IgD-negative memory B cell (primary cell): ENCODE data around the gene BRINP2. TPM values are rescaled to one million over a fixed set of nuclear protein-coding genes. Genes with fewer than 3 reads are reported as not detected.
A peak's percentile ranks its signal among the peaks of the same experiment; 100 is the strongest.

ENCODE experiments used
- H3K27ac Mint-ChIP-seq, 3 donors: one replicate each; pipeline ENCODE4 v1.8.0; 2020 to 2022; ENCODE audit warnings: mild to moderate bottlenecking in 3 of 3, mixed read lengths in 3 of 3, moderate library complexity in 1 of 3
- H3K27me3 Mint-ChIP-seq: one replicate; pipeline ENCODE4 v1.8.0; 2021; ENCODE audit warnings: mixed read lengths
- H3K36me3 Mint-ChIP-seq: one replicate; pipeline ENCODE4 v1.8.0; 2020; ENCODE audit warnings: mild to moderate bottlenecking, mixed read lengths
- H3K4me1 Mint-ChIP-seq, 3 donors: one replicate each; pipeline ENCODE4 v1.8.0; 2020 to 2022; ENCODE audit warnings: mixed read lengths in 3 of 3, mild to moderate bottlenecking in 1 of 3
- H3K4me3 Mint-ChIP-seq, 4 donors: one replicate each; pipeline ENCODE4 v1.8.0; 2020 to 2022; ENCODE audit warnings: mild to moderate bottlenecking in 4 of 4, mixed read lengths in 4 of 4, moderate library complexity in 3 of 4
- H3K9me3 Mint-ChIP-seq, 3 donors: one replicate each; pipeline ENCODE4 v1.8.0; 2020 to 2021; ENCODE audit warnings: mixed read lengths in 3 of 3, mild to moderate bottlenecking in 1 of 3
- polyA plus RNA-seq: library from polyadenylated mRNA; unstranded; fragments of 300-500 nt; fragmentation: Illumina TruSeq; gene quantifications from one replicate; pipeline ENCODE4 v1.2.3, GENCODE V29; 2021

The BRINP2 gene
- polyA plus RNA-seq, 1 donor from 2014 or later, result not detected

- Mint-ChIP-seq H3K27ac (no peak overlapping the region), H3K4me1 (no peaks in the 10 kb centered on the region), H3K36me3 (no peaks in the 10 kb centered on the region), H3K9me3 (no peaks in the 10 kb centered on the region), H3K4me3 (no peak overlapping the region), H3K27me3 (no peaks in the 10 kb centered on the region)
Measured at GRCh38 chr1:177227978-177228692, 57.4 kb downstream of the BRINP2 start.

DNA sequence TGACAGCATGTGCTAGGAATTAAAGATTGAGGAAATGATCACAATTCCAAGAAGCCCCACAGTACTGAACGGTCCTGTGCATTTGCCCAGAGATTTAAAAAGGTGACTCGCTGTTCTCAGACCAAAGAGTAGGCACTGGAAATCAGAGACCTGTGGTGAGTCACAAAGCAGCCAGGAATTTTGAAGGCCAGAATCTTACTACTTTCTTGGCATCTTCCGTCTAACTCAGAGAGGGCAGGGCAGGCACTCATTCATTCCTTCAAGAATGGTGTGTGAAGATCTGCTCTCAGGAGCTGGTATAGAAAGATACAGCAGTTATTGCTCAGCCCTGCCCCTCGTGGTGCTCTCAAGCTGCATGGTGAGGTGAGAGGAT lies 57.9 kb downstream of the BRINP2 start:
- Mint-ChIP-seq H3K27me3 (no peaks in the 10 kb centered on the region), H3K9me3 (no peaks in the 10 kb centered on the region), H3K4me3 (no peak overlapping the region)

DNA sequence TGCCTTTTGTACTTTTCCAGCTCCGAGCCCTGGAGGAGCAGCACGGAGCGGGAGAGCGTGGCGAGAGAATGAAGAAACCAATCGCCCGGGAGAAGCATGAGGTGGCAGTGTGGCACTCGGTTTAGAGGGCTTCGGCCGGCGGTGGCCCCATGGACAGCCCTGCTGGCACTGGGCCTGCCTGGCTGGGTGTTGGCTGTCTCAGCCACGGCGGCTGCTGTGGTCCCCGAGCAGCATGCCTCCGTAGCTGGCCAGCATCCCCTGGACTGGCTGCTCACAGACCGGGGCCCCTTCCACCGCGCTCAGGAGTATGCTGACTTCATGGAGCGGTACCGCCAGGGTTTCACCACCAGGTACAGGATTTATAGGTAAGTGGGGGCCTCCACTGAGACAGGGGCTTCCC lies 59.0 kb downstream of the BRINP2 start:
- no peaks in the 10 kb centered on the region for H3K4me1 Mint-ChIP-seq
- peaks cover 1% of the 10 kb centered on the region for H3K27me3 Mint-ChIP-seq
- H3K36me3 Mint-ChIP-seq, result no peaks in the 10 kb centered on the region
- no peaks in the 10 kb centered on the region for H3K9me3 Mint-ChIP-seq
- no peak overlapping the region for H3K27ac Mint-ChIP-seq
- no peak overlapping the region for H3K4me3 Mint-ChIP-seq

More for the DNA sequence above, 57.9 kb downstream of the BRINP2 start:
- no peak overlapping the region for H3K27ac Mint-ChIP-seq
- no peaks in the 10 kb centered on the region for H3K36me3 Mint-ChIP-seq
- H3K4me1 Mint-ChIP-seq, result no peaks in the 10 kb centered on the region

DNA sequence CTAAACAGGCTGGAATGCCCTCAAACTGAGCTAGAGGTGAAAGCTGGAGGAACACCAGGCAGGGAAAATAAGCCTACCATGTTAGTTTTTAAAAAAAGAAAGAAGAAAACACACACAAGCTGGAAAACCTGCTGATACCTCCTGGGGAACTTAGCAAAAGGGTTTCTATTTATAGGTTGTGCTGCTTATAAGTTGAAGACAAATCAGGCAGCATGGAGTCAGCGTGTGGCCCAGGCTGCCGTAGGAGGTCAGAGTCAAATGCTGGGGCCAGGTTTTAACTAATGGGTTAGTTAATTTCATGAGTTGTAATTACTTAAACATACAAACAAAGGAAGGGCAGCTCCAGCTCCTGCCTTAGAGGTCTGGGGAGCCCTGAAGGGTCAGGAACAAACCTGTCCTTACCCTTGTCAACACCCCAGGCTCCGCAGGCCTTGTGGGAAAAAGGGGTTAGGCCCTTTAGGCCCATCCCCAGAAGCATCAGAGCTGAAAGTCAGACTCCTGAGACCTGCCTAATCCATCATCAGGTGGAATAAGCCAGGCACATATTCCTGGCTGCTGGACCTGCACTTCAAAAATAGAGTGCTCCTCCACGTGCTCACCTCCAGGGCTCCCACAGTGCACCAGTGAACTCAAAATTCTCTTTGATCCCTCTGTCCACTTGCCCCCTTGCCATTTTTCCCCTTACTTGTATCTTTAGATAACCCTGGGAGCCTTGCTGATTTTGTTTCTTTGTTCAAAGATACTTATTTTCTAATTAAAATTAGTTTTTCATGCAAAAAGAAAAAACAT lies 59.7 kb downstream of the BRINP2 start:
- no peaks in the 10 kb centered on the region for H3K36me3 Mint-ChIP-seq
- no peak overlapping the region for H3K4me3 Mint-ChIP-seq
- H3K27ac Mint-ChIP-seq, result no peak overlapping the region
- H3K9me3 Mint-ChIP-seq, result no peaks in the 10 kb centered on the region
- H3K4me1 Mint-ChIP-seq, result no peaks in the 10 kb centered on the region
- H3K27me3 Mint-ChIP-seq, result peaks cover 1% of the 10 kb centered on the region

GRCh38 chr1:177235350-177235749 lies 64.6 kb downstream of the BRINP2 start:
- H3K4me1 Mint-ChIP-seq, result no peaks in the 10 kb centered on the region
- H3K4me3 Mint-ChIP-seq, result no peak overlapping the region
- no peak overlapping the region for H3K27ac Mint-ChIP-seq
- H3K27me3 Mint-ChIP-seq, result peaks cover 1% of the 10 kb centered on the region
- peaks cover 0 to 3% (median 0%) of the 10 kb centered on the region in 3 donors for H3K9me3 Mint-ChIP-seq
- H3K36me3 Mint-ChIP-seq, result no peaks in the 10 kb centered on the region

- H3K4me1 Mint-ChIP-seq, result no peaks in the 10 kb centered on the region
- no peaks in the 10 kb centered on the region for H3K36me3 Mint-ChIP-seq
- H3K27ac Mint-ChIP-seq, result no peak overlapping the region
- peaks cover 1% of the 10 kb centered on the region for H3K27me3 Mint-ChIP-seq
- no peak overlapping the region for H3K4me3 Mint-ChIP-seq
- H3K9me3 Mint-ChIP-seq, result peaks cover 0 to 3% (median 0%) of the 10 kb centered on the region in 3 donors
Measured at GRCh38 chr1:177236962-177237361, 66.2 kb downstream of the BRINP2 start.

- no peaks in the 10 kb centered on the region for H3K27me3 Mint-ChIP-seq
- H3K4me1 Mint-ChIP-seq, result no peaks in the 10 kb centered on the region
- no peak overlapping the region for H3K4me3 Mint-ChIP-seq
- no peaks in the 10 kb centered on the region for H3K36me3 Mint-ChIP-seq
- H3K9me3 Mint-ChIP-seq, result peaks cover 0 to 3% (median 0%) of the 10 kb centered on the region in 3 donors
- no peak overlapping the region for H3K27ac Mint-ChIP-seq
Measured at GRCh38 chr1:177238967-177239366, 68.2 kb downstream of the BRINP2 start.

DNA sequence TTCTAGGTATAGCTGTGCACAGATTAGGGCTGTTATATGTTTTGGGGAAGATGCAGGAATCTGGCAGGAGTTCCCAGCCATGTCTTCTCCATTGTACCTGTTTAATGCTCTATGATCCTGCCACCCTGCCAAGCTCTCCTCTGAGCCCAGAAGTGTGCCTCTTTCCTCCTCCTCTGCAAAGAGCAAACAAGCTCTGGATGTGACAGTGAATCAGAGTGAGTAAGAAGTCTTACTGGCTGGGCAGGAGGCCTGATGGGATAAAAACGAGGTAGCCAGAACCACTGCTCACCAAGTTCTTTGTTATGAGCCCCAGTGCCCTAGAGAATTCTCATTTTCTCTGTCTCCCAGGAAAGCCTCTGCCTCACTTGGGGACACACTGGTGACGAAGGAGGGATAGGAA lies 69.0 kb downstream of the BRINP2 start:
- no peak overlapping the region for H3K4me3 Mint-ChIP-seq
- H3K27me3 Mint-ChIP-seq, result no peaks in the 10 kb centered on the region
- H3K9me3 Mint-ChIP-seq, result peaks cover 0 to 3% (median 0%) of the 10 kb centered on the region in 3 donors
- no peaks in the 10 kb centered on the region for H3K4me1 Mint-ChIP-seq
- no peaks in the 10 kb centered on the region for H3K36me3 Mint-ChIP-seq
- H3K27ac Mint-ChIP-seq, result no peak overlapping the region

DNA sequence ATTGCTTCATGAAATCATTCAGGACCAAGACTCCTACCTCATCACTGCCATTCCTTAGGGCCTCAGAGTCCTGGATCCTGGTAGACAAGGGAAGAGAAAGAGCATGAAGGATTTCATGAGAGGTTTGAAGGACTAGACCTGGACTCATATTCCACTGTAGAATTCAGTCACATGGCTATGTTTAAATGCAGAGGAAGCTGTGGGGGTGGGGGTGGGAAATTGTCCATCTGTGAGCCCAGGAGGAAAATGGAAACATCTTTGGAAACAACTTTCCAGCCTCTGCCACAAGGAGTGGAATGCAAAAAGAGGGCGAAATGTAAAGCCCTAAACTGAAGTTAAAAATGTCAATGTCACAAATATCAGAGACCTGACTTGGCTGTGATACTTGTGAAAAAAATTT lies 73.0 kb downstream of the BRINP2 start:
- no peak overlapping the region for H3K27ac Mint-ChIP-seq
- no peak overlapping the region for H3K4me3 Mint-ChIP-seq
- no peaks in the 10 kb centered on the region for H3K9me3 Mint-ChIP-seq
- no peaks in the 10 kb centered on the region for H3K36me3 Mint-ChIP-seq
- H3K4me1 Mint-ChIP-seq, result no peaks in the 10 kb centered on the region
- H3K27me3 Mint-ChIP-seq, result no peaks in the 10 kb centered on the region

GRCh38 chr1:177246710-177247580 lies 76.2 kb downstream of the BRINP2 start:
- Mint-ChIP-seq H3K9me3 (no peaks in the 10 kb centered on the region), H3K36me3 (peaks cover 1% of the 10 kb centered on the region), H3K27me3 (no peaks in the 10 kb centered on the region), H3K4me3 (no peak overlapping the region), H3K4me1 (no peaks in the 10 kb centered on the region), H3K27ac (no peak overlapping the region)

DNA sequence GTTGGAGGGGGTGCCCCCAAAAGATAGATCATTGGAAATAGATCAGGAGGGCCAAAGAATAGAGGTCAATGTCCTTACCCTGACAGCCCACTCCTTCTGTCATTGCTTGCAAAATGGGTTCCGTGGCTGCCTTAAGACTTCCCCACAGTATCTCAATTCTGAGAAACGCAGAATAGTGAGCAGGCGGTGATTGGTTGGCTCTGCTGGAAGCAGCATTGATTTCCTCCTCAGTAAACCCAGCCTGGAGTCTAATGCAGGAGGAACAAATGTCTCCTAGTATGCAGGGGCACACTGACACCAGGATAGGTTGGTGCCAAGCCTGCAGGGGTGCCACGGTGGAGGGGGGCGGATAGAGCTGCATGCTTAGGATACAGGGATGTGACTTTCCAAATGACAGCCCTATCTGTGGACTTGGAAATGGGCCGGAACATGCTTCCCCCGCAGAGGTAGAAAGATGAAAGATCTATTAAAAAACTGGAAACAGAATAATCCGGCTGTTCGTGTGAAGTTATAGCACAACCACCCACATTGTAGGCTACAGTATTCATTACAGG lies 76.9 kb downstream of the BRINP2 start:
- Mint-ChIP-seq H3K27me3 (peaks cover under 1% of the 10 kb centered on the region), H3K4me3 (no peak overlapping the region), H3K9me3 (peaks cover 0 to 2% (median 0%) of the 10 kb centered on the region in 3 donors), H3K27ac (peak overlapping the region in 1 of 3 donors; percentile 1), H3K36me3 (peaks cover 1% of the 10 kb centered on the region), H3K4me1 (no peaks in the 10 kb centered on the region)

GRCh38 chr1:177248258-177248657 lies 77.5 kb downstream of the BRINP2 start:
- H3K27me3 Mint-ChIP-seq, result peaks cover 2% of the 10 kb centered on the region

DNA sequence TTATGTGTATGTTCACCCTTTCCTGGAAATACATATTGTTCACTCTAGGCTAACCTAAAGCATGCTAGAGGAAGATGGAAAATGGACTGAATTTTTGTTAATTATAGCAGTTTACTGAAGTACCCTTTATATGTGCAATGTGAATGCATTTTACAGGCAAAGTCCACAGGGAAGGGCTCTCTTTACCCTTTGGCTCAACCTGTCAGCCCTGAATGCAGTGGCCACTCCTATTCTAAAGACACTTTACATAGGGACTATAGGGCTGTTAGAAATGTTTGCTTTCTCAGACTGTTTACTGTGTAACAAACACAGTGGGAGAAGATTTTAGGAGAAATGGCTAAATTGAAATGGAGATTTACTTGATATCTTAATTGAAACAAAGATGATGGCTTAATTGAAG lies 78.5 kb downstream of the BRINP2 start:
- H3K36me3 Mint-ChIP-seq, result peaks cover 1% of the 10 kb centered on the region
- H3K4me3 Mint-ChIP-seq, result no peak overlapping the region
- peaks cover 0 to 3% (median 0%) of the 10 kb centered on the region in 3 donors for H3K9me3 Mint-ChIP-seq
- H3K4me1 Mint-ChIP-seq, result no peaks in the 10 kb centered on the region
- H3K27me3 Mint-ChIP-seq, result peaks cover 2% of the 10 kb centered on the region
- H3K27ac Mint-ChIP-seq, result no peak overlapping the region

More at GRCh38 chr1:177248258-177248657, 77.5 kb downstream of the BRINP2 start:
- no peak overlapping the region for H3K27ac Mint-ChIP-seq
- no peaks in the 10 kb centered on the region for H3K4me1 Mint-ChIP-seq
- H3K9me3 Mint-ChIP-seq, result peaks cover 0 to 3% (median 0%) of the 10 kb centered on the region in 3 donors
- H3K36me3 Mint-ChIP-seq, result peaks cover 1% of the 10 kb centered on the region
- H3K4me3 Mint-ChIP-seq, result no peak overlapping the region

DNA sequence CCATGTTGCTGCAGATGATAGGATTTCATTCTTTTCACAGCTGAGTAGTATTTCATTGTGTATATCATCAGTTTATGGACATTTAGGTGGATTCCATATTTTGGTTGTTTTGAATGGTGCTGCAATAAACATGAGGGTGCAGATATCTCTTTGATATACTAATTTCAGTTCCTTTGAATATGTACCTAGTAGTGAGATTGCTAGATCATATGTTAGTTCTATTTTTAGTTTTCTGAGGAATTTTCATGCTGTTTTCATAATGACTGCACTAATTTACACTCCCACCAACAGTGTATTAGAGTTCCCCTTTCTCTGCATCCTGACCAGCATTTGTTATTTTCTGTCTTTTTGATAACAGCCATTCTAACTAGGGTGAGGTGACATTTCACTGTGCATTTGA lies 82.1 kb downstream of the BRINP2 start:
- H3K27me3 Mint-ChIP-seq, result peaks cover 16% of the 10 kb centered on the region
- no peaks in the 10 kb centered on the region for H3K4me1 Mint-ChIP-seq
- no peak overlapping the region for H3K27ac Mint-ChIP-seq
- no peak overlapping the region for H3K4me3 Mint-ChIP-seq
- peaks cover 1% of the 10 kb centered on the region for H3K36me3 Mint-ChIP-seq
- peaks cover 0 to 3% (median 0%) of the 10 kb centered on the region in 3 donors for H3K9me3 Mint-ChIP-seq

- peaks cover 1% of the 10 kb centered on the region for H3K36me3 Mint-ChIP-seq
- H3K27me3 Mint-ChIP-seq, result peaks cover 16% of the 10 kb centered on the region
- no peak overlapping the region for H3K4me3 Mint-ChIP-seq
- no peaks in the 10 kb centered on the region for H3K4me1 Mint-ChIP-seq
- no peak overlapping the region for H3K27ac Mint-ChIP-seq
- H3K9me3 Mint-ChIP-seq, result peaks cover 0 to 3% (median 0%) of the 10 kb centered on the region in 3 donors
Measured at GRCh38 chr1:177255411-177255810, 84.7 kb downstream of the BRINP2 start.
